ENCODE results near the gene CDH15.

Gene CDH15

DNA sequence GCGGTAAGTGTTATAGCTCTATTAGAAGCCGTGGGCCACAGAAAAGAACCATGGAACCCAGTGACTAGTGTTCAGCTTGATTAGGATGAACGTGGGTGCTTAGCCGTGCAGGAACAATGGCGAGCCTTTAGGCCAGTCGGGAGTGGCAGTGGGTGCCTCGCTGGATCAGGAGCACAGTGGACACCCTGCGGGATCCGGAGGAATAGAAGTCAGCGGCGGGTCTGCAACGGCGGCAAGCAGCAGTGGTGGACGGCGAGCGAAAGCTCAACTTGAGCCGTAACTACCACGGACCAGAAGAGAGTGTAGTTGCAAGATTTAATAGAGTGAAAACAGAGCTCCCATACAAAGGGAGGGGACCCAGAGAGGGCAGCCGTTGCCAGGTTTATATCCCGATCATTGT lies 37.3 kb upstream of the CDH15 start:
- Histone ChIP-seq H3K4me1 (ENCODE audit: control insufficient read depth, insufficient read depth, low read length, poor library complexity, severe bottlenecking) (no peaks in the 10 kb centered on the region), H3K4me3 (ENCODE audit: extremely low read depth, insufficient read depth, low read length, poor library complexity, severe bottlenecking) (no peak overlapping the region), H3K36me3 (ENCODE audit: control insufficient read depth, insufficient read depth, low read length) (peaks cover 53% of the 10 kb centered on the region), H3K27ac (ENCODE audit: low read depth, low read length, severe bottlenecking) (no peak overlapping the region), H3K9me3 (ENCODE audit: control insufficient read depth, low read length) (no peaks in the 10 kb centered on the region)
- WGBS, 2 experiments (ENCODE audit: insufficient coverage in 2 of 2), result 95 to 99% methylated on average over 13 to 14 of the region's 20 CpGs

DNA sequence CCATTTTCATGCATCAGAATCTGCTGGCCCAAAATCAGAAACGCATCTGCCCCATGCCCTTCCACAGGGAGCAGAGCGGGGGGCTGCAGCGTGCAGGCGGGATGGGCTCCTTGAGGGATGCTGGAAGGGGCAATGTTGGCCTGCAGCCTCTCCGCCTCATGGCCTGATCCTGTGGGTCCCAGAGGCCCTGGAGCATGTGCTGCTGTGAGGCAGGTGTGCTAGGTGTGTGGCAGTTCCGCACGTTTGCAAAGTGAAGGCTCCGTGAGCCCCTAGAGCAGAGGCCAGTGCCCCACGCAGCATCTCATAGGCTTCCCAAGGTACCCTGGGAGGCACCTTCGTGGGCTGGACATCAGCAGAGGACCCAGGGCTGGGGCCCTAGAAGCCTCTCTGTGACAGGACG lies 36.4 kb upstream of the CDH15 start:
- Histone ChIP-seq H3K27ac (ENCODE audit: low read depth, low read length, severe bottlenecking) (no peak overlapping the region), H3K4me3 (ENCODE audit: extremely low read depth, insufficient read depth, low read length, poor library complexity, severe bottlenecking) (no peak overlapping the region), H3K36me3 (ENCODE audit: control insufficient read depth, insufficient read depth, low read length) (peaks cover 53% of the 10 kb centered on the region), H3K4me1 (ENCODE audit: control insufficient read depth, insufficient read depth, low read length, poor library complexity, severe bottlenecking) (no peaks in the 10 kb centered on the region), H3K9me3 (ENCODE audit: control insufficient read depth, low read length) (no peaks in the 10 kb centered on the region)
- WGBS, 2 experiments (ENCODE audit: insufficient coverage in 2 of 2), result 89 to 96% methylated on average over 8 to 11 of the region's 11 CpGs

DNA sequence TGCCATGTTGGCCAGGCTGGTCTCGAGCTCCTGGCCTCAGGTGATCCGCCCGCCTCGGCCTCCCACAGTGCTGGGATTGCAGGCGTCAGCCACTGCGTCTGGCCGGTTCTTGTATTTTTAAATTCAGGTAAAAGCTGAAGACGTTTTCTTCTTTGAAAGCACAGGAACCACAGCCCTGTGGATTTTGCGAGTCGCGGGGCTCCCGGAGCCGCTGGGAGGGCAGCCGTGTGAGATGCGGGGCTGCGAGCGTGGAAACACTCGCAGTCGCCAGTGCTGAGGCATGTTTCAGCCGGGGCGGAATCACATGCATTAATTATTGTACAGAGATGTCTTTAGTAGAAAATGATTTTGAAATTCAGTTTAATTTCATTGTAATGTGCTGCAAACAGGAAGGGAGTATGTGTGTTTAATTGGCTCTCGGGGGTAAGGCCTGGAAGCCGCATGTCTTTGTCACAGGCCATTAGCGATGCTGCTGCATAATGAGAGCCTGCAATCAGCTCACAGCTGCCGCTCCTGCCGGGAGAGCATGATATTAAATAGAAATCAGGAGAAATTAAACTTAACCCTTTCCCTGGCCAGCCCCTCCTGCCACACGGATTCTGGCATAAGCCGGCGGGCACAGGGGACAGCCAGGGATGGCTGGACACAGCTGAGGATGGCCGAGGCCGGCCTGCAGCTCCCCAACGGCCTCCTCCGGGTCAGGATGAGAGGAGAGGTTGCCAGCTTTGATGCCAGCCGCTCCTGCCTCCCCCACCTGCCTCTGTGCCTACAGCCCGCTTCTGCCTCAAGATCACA lies 35.4 kb upstream of the CDH15 start:
- Histone ChIP-seq H3K9me3 (ENCODE audit: control insufficient read depth, low read length) (no peaks in the 10 kb centered on the region), H3K36me3 (ENCODE audit: control insufficient read depth, insufficient read depth, low read length) (peaks cover 57% of the 10 kb centered on the region), H3K27ac (ENCODE audit: low read depth, low read length, severe bottlenecking) (no peak overlapping the region), H3K4me3 (ENCODE audit: extremely low read depth, insufficient read depth, low read length, poor library complexity, severe bottlenecking) (no peak overlapping the region), H3K4me1 (ENCODE audit: control insufficient read depth, insufficient read depth, low read length, poor library complexity, severe bottlenecking) (no peaks in the 10 kb centered on the region)
- WGBS, 2 experiments (ENCODE audit: insufficient coverage in 2 of 2), result 91 to 96% methylated on average over 30 to 31 of the region's 35 CpGs

DNA sequence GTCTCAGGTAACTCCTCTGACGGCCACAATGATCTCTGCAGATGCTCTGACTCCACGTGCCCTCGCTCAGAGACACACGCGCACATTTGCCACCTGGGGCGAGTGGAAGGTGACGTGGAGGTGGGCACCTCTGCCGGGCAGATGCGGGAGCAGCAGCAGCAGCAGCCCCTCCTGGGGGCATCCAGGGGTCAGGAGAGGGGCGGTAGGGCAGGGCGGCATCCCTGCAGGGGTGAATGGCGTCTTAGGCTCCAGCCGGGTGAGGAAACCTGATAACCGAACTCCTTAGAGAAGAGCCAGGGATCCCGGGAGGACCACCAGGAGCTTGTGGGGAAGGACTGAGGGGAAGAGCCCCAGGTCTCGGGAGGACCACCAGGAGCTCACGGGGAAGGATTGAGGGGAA lies 34.6 kb upstream of the CDH15 start:
- H3K9me3 ChIP-seq (ENCODE audit: control insufficient read depth, low read length), result no peaks in the 10 kb centered on the region
- no peaks in the 10 kb centered on the region for H3K4me1 ChIP-seq (ENCODE audit: control insufficient read depth, insufficient read depth, low read length, poor library complexity, severe bottlenecking)
- H3K36me3 ChIP-seq (ENCODE audit: control insufficient read depth, insufficient read depth, low read length), result peaks cover 60% of the 10 kb centered on the region
- WGBS, 2 experiments (ENCODE audit: insufficient coverage in 2 of 2), result 89 to 95% methylated on average over 15 to 17 of the region's 17 CpGs
- no peak overlapping the region for H3K27ac ChIP-seq (ENCODE audit: low read depth, low read length, severe bottlenecking)
- H3K4me3 ChIP-seq (ENCODE audit: extremely low read depth, insufficient read depth, low read length, poor library complexity, severe bottlenecking), result no peak overlapping the region

DNA sequence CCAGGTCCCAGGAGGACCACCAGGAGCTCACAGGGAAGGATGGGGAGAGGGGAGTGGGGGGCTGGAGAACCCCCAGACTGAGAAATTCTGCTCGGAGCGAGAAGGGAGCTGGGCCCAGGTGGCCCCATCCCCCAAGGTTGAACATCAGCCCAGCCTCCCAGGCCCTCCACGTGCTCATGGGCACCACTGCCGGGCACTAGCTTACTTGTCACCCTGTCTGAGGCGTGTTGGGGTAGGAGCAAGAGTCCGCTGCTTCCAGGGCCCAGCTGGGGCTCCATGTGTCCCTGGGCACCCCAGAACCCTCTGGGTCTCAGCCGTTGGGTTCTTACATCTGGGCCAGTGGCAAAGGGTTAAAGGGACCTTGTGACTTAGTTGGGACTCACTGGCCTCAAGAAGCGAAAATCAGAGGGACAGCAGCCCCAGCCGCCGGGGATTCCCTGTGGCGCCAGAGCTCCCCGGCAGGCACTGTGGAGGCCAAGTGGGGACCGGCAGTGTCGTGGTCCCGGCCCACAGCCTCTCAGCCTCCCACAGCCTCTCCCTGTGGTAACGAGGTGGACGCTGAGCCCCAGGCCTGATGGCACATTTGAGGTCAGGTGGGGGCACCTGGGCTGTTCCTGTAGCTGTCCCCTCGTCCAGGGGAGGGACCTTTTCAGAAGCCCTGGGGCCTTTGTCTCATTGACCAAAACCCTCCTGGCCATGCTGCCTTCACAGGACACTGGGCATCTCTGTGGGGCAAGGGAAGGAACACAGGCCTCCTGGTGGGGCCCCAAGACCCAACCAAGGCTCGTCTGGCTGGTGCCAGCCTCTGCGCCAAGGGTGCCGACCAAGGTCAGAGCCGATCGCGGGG lies 33.7 kb upstream of the CDH15 start:
- Histone ChIP-seq H3K36me3 (ENCODE audit: control insufficient read depth, insufficient read depth, low read length) (peaks cover 65% of the 10 kb centered on the region), H3K4me3 (ENCODE audit: extremely low read depth, insufficient read depth, low read length, poor library complexity, severe bottlenecking) (no peak overlapping the region), H3K9me3 (ENCODE audit: control insufficient read depth, low read length) (no peaks in the 10 kb centered on the region), H3K4me1 (ENCODE audit: control insufficient read depth, insufficient read depth, low read length, poor library complexity, severe bottlenecking) (no peaks in the 10 kb centered on the region), H3K27ac (ENCODE audit: low read depth, low read length, severe bottlenecking) (no peak overlapping the region)
- 91 to 96% methylated on average over 23 to 24 of the region's 24 CpGs for WGBS, 2 experiments (ENCODE audit: insufficient coverage in 2 of 2)

DNA sequence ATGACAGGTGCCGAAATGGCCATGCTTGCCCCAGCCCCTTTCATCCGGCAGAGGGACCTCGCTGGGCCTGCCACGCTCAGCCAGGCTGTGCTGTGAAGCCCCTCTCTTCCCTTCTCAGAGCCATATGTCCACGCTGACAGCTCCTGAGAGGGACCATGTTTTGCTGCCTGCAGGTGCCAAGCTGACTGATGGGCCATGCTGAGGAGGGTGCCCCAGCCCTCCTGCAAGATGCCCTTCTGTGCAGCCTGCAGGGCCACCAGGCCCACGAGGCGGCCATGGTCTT lies 33.1 kb upstream of the CDH15 start:
- H3K9me3 ChIP-seq (ENCODE audit: control insufficient read depth, low read length), result no peaks in the 10 kb centered on the region
- H3K36me3 ChIP-seq (ENCODE audit: control insufficient read depth, insufficient read depth, low read length), result peaks cover 59% of the 10 kb centered on the region
- WGBS, 2 experiments (ENCODE audit: insufficient coverage in 2 of 2), result 91 to 92% methylated on average over 4 to 7 of the region's 7 CpGs
- H3K27ac ChIP-seq (ENCODE audit: low read depth, low read length, severe bottlenecking), result no peak overlapping the region
- no peaks in the 10 kb centered on the region for H3K4me1 ChIP-seq (ENCODE audit: control insufficient read depth, insufficient read depth, low read length, poor library complexity, severe bottlenecking)
- no peak overlapping the region for H3K4me3 ChIP-seq (ENCODE audit: extremely low read depth, insufficient read depth, low read length, poor library complexity, severe bottlenecking)

DNA sequence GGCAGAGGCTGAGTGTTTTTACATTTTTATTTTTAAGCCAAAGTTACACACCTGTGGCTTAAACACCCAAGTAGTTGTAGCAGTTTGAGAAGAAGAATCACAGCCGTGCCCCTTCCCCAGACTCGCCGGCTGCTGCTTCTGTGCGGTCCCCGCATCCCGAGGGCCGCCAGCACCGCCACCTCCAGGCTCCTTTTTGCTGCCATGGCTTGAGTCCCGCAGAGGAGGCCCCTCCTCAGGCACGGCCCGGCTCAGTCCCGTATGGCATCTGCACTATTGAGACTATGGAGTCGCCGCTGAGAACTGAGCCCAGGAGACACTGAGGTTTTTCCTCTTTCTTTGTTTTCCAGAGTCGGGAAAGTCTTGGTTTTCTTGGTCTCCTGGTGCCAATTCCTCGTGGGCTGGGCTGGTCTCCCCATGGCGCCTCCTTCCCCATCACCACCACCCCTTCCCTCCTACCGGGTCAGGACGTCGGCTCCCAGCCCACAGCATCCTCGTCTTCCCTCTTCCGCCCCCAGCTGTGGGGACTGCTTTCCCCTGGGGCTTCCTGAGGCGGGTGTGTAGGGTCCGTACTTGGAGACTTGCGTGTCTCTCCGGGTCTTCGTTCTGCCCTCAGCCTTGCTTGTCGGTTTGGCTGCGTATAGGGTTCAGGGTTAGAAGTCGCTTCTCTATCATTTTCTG lies 32.6 kb upstream of the CDH15 start:
- H3K9me3 ChIP-seq (ENCODE audit: control insufficient read depth, low read length), result no peaks in the 10 kb centered on the region
- no peak overlapping the region for H3K4me3 ChIP-seq (ENCODE audit: extremely low read depth, insufficient read depth, low read length, poor library complexity, severe bottlenecking)
- no peak overlapping the region for H3K27ac ChIP-seq (ENCODE audit: low read depth, low read length, severe bottlenecking)
- WGBS, 2 experiments (ENCODE audit: insufficient coverage in 2 of 2), result 92 to 95% methylated on average over 29 of the region's 30 CpGs
- peaks cover 54% of the 10 kb centered on the region for H3K36me3 ChIP-seq (ENCODE audit: control insufficient read depth, insufficient read depth, low read length)
- no peaks in the 10 kb centered on the region for H3K4me1 ChIP-seq (ENCODE audit: control insufficient read depth, insufficient read depth, low read length, poor library complexity, severe bottlenecking)

DNA sequence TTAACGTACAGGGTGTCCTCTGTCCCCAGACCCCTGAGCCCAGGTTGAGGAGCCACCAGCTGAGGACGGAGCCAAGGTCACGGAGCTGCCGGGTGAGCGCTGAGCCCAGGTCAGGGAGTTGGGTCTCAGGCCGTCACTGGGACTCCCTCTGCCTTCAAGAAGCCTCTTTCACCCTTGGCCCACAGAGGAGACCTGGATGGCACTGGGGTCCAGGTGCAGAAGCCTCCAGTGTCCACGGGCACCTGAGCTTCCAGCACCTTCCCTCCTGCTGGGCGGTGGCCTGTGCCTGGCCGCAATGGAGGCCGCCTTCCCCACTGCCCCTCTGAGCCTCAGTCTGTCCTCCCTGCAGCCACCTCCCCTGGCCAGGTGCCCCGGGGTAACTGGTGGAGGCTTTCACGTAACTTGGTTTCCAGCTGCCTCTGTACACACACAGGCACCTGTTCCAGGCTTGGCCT lies 31.6 kb upstream of the CDH15 start:
- no peaks in the 10 kb centered on the region for H3K9me3 ChIP-seq (ENCODE audit: control insufficient read depth, low read length)
- peaks cover 49% of the 10 kb centered on the region for H3K36me3 ChIP-seq (ENCODE audit: control insufficient read depth, insufficient read depth, low read length)
- H3K27ac ChIP-seq (ENCODE audit: low read depth, low read length, severe bottlenecking), result no peak overlapping the region
- H3K4me1 ChIP-seq (ENCODE audit: control insufficient read depth, insufficient read depth, low read length, poor library complexity, severe bottlenecking), result no peaks in the 10 kb centered on the region
- WGBS, 2 experiments (ENCODE audit: insufficient coverage in 2 of 2), result 98% methylated on average over 9 to 12 of the region's 12 CpGs
- H3K4me3 ChIP-seq (ENCODE audit: extremely low read depth, insufficient read depth, low read length, poor library complexity, severe bottlenecking), result no peak overlapping the region

DNA sequence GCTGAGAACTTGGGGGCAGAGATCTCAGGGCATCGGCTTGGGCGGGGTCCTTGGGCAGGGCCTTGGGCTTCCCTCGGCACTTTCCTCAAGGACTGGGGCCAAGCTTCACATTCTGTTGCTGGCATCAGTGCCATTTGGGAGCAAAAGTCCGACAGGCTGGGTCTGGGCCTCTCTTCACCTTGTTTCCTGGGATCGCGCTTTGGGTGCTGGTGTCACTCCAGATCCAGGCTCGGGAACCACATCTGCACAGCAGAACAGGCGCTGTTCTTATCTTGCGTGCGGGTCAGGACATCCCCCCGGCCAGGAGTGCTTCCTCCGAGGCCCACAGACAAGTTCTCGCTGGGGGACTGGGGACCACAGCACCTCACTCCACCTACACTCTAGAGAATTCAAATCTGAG lies 31.1 kb upstream of the CDH15 start:
- peaks cover 49% of the 10 kb centered on the region for H3K36me3 ChIP-seq (ENCODE audit: control insufficient read depth, insufficient read depth, low read length)
- H3K4me1 ChIP-seq (ENCODE audit: control insufficient read depth, insufficient read depth, low read length, poor library complexity, severe bottlenecking), result no peaks in the 10 kb centered on the region
- no peaks in the 10 kb centered on the region for H3K9me3 ChIP-seq (ENCODE audit: control insufficient read depth, low read length)
- 95% methylated on average over 10 of the region's 13 CpGs for WGBS, 2 experiments (ENCODE audit: insufficient coverage in 2 of 2)
- no peak overlapping the region for H3K27ac ChIP-seq (ENCODE audit: low read depth, low read length, severe bottlenecking)
- H3K4me3 ChIP-seq (ENCODE audit: extremely low read depth, insufficient read depth, low read length, poor library complexity, severe bottlenecking), result no peak overlapping the region

DNA sequence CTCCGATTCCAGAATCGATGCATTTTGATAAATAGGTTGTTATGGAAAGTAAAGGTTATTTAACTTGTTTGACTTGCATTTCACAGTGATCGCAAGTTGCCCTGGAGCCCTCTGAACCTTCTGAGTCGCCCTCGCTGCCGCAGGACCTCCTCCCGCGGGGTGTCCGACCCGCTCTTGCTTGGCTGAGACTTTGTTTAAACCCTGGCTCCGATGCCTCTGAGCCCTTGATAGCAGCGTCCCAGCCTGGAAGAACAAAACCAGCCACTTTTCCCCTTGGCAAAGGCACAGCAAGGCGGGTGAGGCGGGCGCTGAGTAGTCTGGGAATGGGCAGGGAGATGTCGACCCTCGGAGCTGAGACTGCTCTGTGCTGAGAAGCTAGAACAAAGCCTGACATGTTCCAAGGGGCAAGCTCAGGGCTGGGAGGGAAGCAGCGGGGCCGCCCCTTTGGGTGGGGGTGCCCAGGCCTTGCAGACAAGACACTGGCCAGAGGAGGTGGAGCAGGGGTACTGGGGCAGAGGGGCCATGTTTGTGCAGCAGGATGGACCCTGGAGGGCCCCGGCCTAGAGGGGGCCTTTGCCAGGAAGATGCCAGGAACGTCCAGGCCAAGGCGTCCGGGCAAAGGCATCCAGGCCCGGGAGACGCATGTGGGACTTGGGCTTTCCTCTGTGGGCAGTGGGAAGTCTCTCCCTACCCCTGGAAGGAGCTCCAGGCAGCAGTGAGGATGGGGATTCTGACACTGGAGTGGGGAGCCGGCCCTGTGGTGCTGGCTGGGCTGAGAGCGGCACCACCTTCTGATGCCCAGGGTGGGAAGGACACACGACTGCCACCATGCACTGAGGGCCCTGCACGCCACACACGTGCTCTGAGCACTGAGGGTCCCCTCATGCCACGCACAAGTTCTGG lies 30.3 kb upstream of the CDH15 start:
- Histone ChIP-seq H3K27ac (ENCODE audit: low read depth, low read length, severe bottlenecking) (no peak overlapping the region), H3K9me3 (ENCODE audit: control insufficient read depth, low read length) (no peaks in the 10 kb centered on the region), H3K4me3 (ENCODE audit: extremely low read depth, insufficient read depth, low read length, poor library complexity, severe bottlenecking) (no peak overlapping the region), H3K36me3 (ENCODE audit: control insufficient read depth, insufficient read depth, low read length) (peaks cover 52% of the 10 kb centered on the region), H3K4me1 (ENCODE audit: control insufficient read depth, insufficient read depth, low read length, poor library complexity, severe bottlenecking) (no peaks in the 10 kb centered on the region)
- 95 to 97% methylated on average over 21 to 29 of the region's 31 CpGs for WGBS, 2 experiments (ENCODE audit: insufficient coverage in 2 of 2)
